K562 (cell line): Measurements from ENCODE around the gene PHF21A. TPM values are rescaled to one million over a fixed set of nuclear protein-coding genes. Genes with fewer than 3 reads are reported as not detected.

Experiments
- ATAC-seq: fragments of 200-7000 bp; cut with Tn5 transposase; 3 replicates; pipeline ENCODE4 v1.9.1; 2020; ENCODE audit warnings: moderate library complexity
- BruUV-seq: library from RNA; stranded (reverse); fragments of 400-500 nt; replicated peaks from 2 replicates; lab custom pipeline; 2021; lab: Mats Ljungman, UMichigan
- CTCF ChIA-PET: fragments of 300-600 bp; formaldehyde crosslinking; extraction: SDS; loops from one replicate; lab custom pipeline; 2021; ENCODE audit warnings: low intra/inter-chr PET ratio; lab: Yijun Ruan, JAX
- POLR2A ChIA-PET: fragments of 300-600, 350-650 bp; sonication (Branson Sonifier 250); formaldehyde crosslinking; extraction: SDS; loops from one replicate; lab custom pipeline; 2021; ENCODE audit warnings: antibody characterized with exemption, inconsistent platforms; lab: Yijun Ruan, JAX
- DNase-seq, 4 experiments: peaks; one replicate each; pipeline versions ENCODE4 v3.0.0 to v3.0.0-alpha.2; 2011 to 2018; ENCODE audit warnings: low spot score in 3 of 4, mixed read lengths in 3 of 4; ENCODE audit errors: extremely low read depth in 1 of 4
- FAIRE-seq: peaks from 2 replicates; lab custom pipeline; 2011; peaks lifted over from hg19 to GRCh38; lab: Jason Lieb, UNC
- H2AFZ ChIP-seq: 2 replicates; pipeline ENCODE4 v1.6.0; 2011; ENCODE audit warnings: low read depth, low read length, control low read depth, inconsistent platforms
- H3K27ac ChIP-seq: fragments of 200-600 bp; 3 replicates; pipeline ENCODE4 v1.8.0; 2011; ENCODE audit warnings: low read depth, mild to moderate bottlenecking, control low read depth, inconsistent platforms, low read length, moderate library complexity, mixed read lengths; ENCODE audit errors: extremely low read depth
- H3K27me3 ChIP-seq, 2 experiments: fragments of 300-600 bp in 1 of 2; 2 replicates in 1 of 2; 3 replicates in 1 of 2; pipeline versions ENCODE4 v1.6.0 to v1.8.0; 2011; ENCODE audit warnings: inconsistent platforms in 2 of 2, low read length in 2 of 2, mild to moderate bottlenecking in 1 of 2, mixed read lengths in 1 of 2, moderate library complexity in 1 of 2; ENCODE audit not compliant: control insufficient read depth in 2 of 2, insufficient read depth in 2 of 2
- H3K36me3 ChIP-seq: fragments of 300-600 bp; 3 replicates; pipeline ENCODE4 v1.8.0; 2011; ENCODE audit warnings: mild to moderate bottlenecking, low read length, inconsistent platforms; ENCODE audit not compliant: control insufficient read depth, insufficient read depth
- H3K4me1 ChIP-seq, 2 experiments: fragments of 200-600 bp in 1 of 2; replicated peaks in 1 of 2; 2 replicates in 1 of 2; 3 replicates in 1 of 2; pipeline versions ENCODE4 v1.5.1 to v1.8.0; 2011; ENCODE audit warnings: inconsistent platforms in 2 of 2, low read length in 2 of 2, mild to moderate bottlenecking in 1 of 2, mixed read lengths in 1 of 2, moderate library complexity in 1 of 2; ENCODE audit not compliant: control insufficient read depth in 2 of 2, insufficient read depth in 2 of 2
- H3K4me2 ChIP-seq: 2 replicates; pipeline ENCODE4 v1.6.1; 2011; ENCODE audit warnings: low read length, control low read depth, inconsistent platforms, mixed read lengths; ENCODE audit not compliant: insufficient read depth
- H3K4me3 ChIP-seq: fragments of 200-600 bp; sonication (generic), shearing (Covaris generic); 2 replicates; pipeline ENCODE4 v1.5.1; 2016; ENCODE audit warnings: control low read depth, inconsistent platforms
- H3K79me2 ChIP-seq: fragments of 200-600 bp; 3 replicates; pipeline ENCODE4 v1.8.0; 2011; ENCODE audit warnings: low read length, inconsistent platforms; ENCODE audit not compliant: control insufficient read depth, insufficient read depth
- H3K9ac ChIP-seq, 2 experiments: 2 replicates each; pipeline versions ENCODE4 v1.6.0 to v1.6.1; 2011; ENCODE audit warnings: low read depth in 2 of 2, low read length in 2 of 2, control low read depth in 1 of 2, inconsistent platforms in 1 of 2, mild to moderate bottlenecking in 1 of 2, mixed read lengths in 1 of 2; ENCODE audit not compliant: insufficient read depth in 1 of 2
- H3K9me1 ChIP-seq: one replicate; pipeline ENCODE4 v1.6.0; 2011; ENCODE audit warnings: inconsistent platforms, mild to moderate bottlenecking, low read length, moderate library complexity; ENCODE audit not compliant: control insufficient read depth, insufficient read depth
- H3K9me3 ChIP-seq: replicated peaks from 2 replicates; pipeline ENCODE4 v1.5.1; 2011; ENCODE audit warnings: low read depth, low read length, inconsistent platforms; ENCODE audit not compliant: control insufficient read depth, insufficient read depth
- H4K20me1 ChIP-seq: replicated peaks from 2 replicates; pipeline ENCODE4 v1.6.1; 2011; ENCODE audit warnings: low read length, inconsistent platforms, mixed read lengths; ENCODE audit not compliant: control insufficient read depth, insufficient read depth
- ETS1 ChIP-seq: conservative IDR thresholded peaks from 2 replicates; pipeline ENCODE4 v1.6.1; 2011; ENCODE audit warnings: low read depth, mild to moderate bottlenecking, low read length; ENCODE audit not compliant: control insufficient read depth
- HDAC1 ChIP-seq, 2 experiments: fragments of 450-650 bp; IDR thresholded peaks; 2 replicates each; pipeline ENCODE4 v1.6.1; 2016 to 2017; ENCODE audit warnings: inconsistent platforms in 1 of 2, mild to moderate bottlenecking in 1 of 2, moderate library complexity in 1 of 2
- HMGN3 ChIP-seq: IDR thresholded peaks from 2 replicates; pipeline ENCODE4 v1.6.1; 2011; ENCODE audit warnings: borderline replicate concordance, low read depth, mild to moderate bottlenecking, mixed read lengths, low read length; ENCODE audit not compliant: insufficient read length; ENCODE audit errors: extremely low read depth
- SIN3A ChIP-seq, 2 experiments: fragments of 150-350 bp in 1 of 2; IDR thresholded peaks; 2 replicates each; pipeline ENCODE4 v1.6.1; 2011 to 2016; ENCODE audit warnings: borderline replicate concordance in 2 of 2, low read depth in 2 of 2, low read length in 2 of 2, mild to moderate bottlenecking in 2 of 2, moderate library complexity in 2 of 2; ENCODE audit not compliant: control insufficient read depth in 1 of 2
- ZNF263 ChIP-seq: sonication (generic); formaldehyde crosslinking; IDR thresholded peaks from 2 replicates; pipeline ENCODE4 v1.8.0; 2022; ENCODE audit warnings: mild to moderate bottlenecking, missing genetic modification reagents, borderline replicate concordance
- WGBS: fragments of 100-300 bp; shearing (Covaris generic); methylation state at CpG from one replicate; pipeline ENCODE4 v1.1.6; 2016; ENCODE audit warnings: low coverage, mixed read lengths; ENCODE audit not compliant: insufficient coverage; ENCODE audit errors: missing lambda C conversion rate; 5-methylcytosine and 5-hydroxymethylcytosine counted together
- in situ Hi-C: fragments of 300-500 bp; cut with MboI; formaldehyde crosslinking; loops from 4 replicates; pipeline ENCODE4 v1.15.0; 2018; ENCODE audit warnings: inconsistent platforms, mixed read lengths
- intact Hi-C: fragments of 100-400 bp; cut with micrococcal nuclease; formaldehyde crosslinking; loops from 2 replicates; pipeline ENCODE4 v1.14.2; 2022
- polyA plus RNA-seq, 8 experiments: library from polyadenylated mRNA; depleted of rRNA in 4 of 8; stranded (reverse) in 5 of 8; unstranded in 3 of 8; fragments of >200 nt; fragmentation: Nextera tagmentation in 2 of 8; fragmentation: Illumina TruSeq in 1 of 8; extraction: Ambion mirVana in 2 of 8; extraction: Trizol in 1 of 8; gene quantifications; 2 replicates each; pipeline versions ENCODE4 v1.2.1 to v1.2.3, GENCODE V29; 2011 to 2014; ENCODE audit warnings: inconsistent platforms in 1 of 8, missing spikeins in 1 of 8
- total RNA-seq, 7 experiments: library from RNA; depleted of rRNA in 6 of 7; stranded (reverse); fragments of >200 nt in 6 of 7; fragmentation: Illumina TruSeq in 2 of 7; extraction: Trizol in 2 of 7; gene quantifications; 2 replicates each; pipeline versions ENCODE4 v1.2.1 to v1.2.3, GENCODE V29; 2011 to 2021; ENCODE audit warnings: low replicate concordance in 1 of 7

The PHF21A gene
- total and polyA plus RNA-seq, 9 of the 15 experiments (the other 6 are each of a cell fraction or from before 2014, with no cell fraction given), result 1.5 to 32.4 (median 10.7) TPM

GRCh38 chr11:45917286-45917622 lies 204.0 kb downstream of the PHF21A start:
- no peak for ATAC-seq
- H3K4me1 ChIP-seq, result peaks cover 6 to 45% of the 10 kb centered on the region in 2 experiments; a peak in 4 of 5 replicates
- peak overlapping the region; percentile 79 to 93 for H3K9ac ChIP-seq
- POLR2A ChIA-PET, result interaction anchor here (0.7 to 0.9 kb wide), 3 partner anchors 16 to 264 kb away, joined by 3 read pairs; no protein-coding TSS in a partner anchor
- TF ChIP-seq SIN3A (IDR thresholded peaks at IDR 0.05; ENCODE audit: borderline replicate concordance in 2 of 2, control insufficient read depth in 1 of 2, low read depth in 2 of 2, low read length in 2 of 2) (0 out of 4 replicates have a peak, but pooled peaks of 1 of the 2 experiments have one; percentile 15), HMGN3 (peak; percentile 3), ETS1 (0 out of 2 replicates have a peak, but pooled peaks have one; percentile 7), ZNF263 (no peak), HDAC1 (IDR thresholded peaks at IDR 0.05) (no peak)
- FAIRE-seq, result no peak
- peaks cover 35% of the 10 kb centered on the region; the same call in 2 of the 3 replicates for H3K36me3 ChIP-seq
- 1% methylated on average over 16 of the region's 16 CpGs for WGBS
- H3K79me2 ChIP-seq, result peaks cover 14% of the 10 kb centered on the region
- intact Hi-C loops, result no loop called here
- DNase-seq, result peak in 1 of 4 experiments; percentile 37
- no peaks in the 10 kb centered on the region for H3K9me3 ChIP-seq
- H3K27me3 ChIP-seq, result no peaks in the 10 kb centered on the region
- H4K20me1 ChIP-seq, result no peaks in the 10 kb centered on the region
- H3K4me3 ChIP-seq, result peak overlapping the region; percentile 72
- H2AFZ ChIP-seq, result peak overlapping the region; percentile 89; the same call in 1 of the 2 replicates
- peak overlapping the region; percentile 94 for H3K4me2 ChIP-seq
- no TSS peak for BruUV-seq
- in situ Hi-C loops, result no loop called here
- peak overlapping the region; percentile 88 for H3K27ac ChIP-seq
- no peaks in the 10 kb centered on the region for H3K9me1 ChIP-seq
- CTCF ChIA-PET, result no interaction called here
